Globus pallidus (tissue), 1 donor: ENCODE measurements around the gene NRBF2.
A peak's percentile ranks its signal among the peaks of the same experiment; 100 is the strongest.
"Not testable (repeated sequence)": the region's sequence is repeated elsewhere in the genome, so short reads cannot be mapped to it uniquely, and the experiment has no call there.

ENCODE experiments used
- DNase-seq: peaks from one replicate; pipeline ENCODE4 v3.0.0-alpha.2; 2015; ENCODE audit warnings: low spot score

NRBF2 gene

GRCh38 chr10:63119041-63119440 lies 14.1 kb upstream of the NRBF2 start:
- DNase-seq: no peak

DNA sequence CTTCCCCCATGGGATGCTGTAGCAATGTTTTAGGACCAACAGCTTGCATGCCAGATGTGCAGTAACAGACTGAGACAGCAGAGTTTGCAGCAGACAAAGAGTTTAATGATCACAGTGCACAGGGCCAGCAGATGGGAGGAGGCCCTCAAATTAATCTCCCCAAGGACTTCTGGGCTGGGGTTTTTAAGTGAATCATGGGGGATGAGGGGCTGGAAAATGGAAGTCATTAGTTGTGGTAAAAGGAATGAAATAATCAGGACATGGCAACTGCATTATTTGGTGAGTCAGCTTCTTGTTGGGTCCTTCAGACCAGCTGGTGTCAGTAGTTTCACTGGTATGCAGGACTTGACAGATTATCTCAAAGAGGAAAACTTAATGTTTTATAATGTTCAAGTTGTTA lies 12.6 kb upstream of the NRBF2 start:
- DNase-seq: no peak

- DNase-seq: no peak
These were observed 9.3 kb upstream of the NRBF2 start for GRCh38 chr10:63123727-63124362.

- no peak for DNase-seq
These were observed 7.7 kb upstream of the NRBF2 start for GRCh38 chr10:63125459-63125858.

- DNase-seq: no peak
These were observed 4.7 kb upstream of the NRBF2 start for GRCh38 chr10:63128443-63128842.

DNA sequence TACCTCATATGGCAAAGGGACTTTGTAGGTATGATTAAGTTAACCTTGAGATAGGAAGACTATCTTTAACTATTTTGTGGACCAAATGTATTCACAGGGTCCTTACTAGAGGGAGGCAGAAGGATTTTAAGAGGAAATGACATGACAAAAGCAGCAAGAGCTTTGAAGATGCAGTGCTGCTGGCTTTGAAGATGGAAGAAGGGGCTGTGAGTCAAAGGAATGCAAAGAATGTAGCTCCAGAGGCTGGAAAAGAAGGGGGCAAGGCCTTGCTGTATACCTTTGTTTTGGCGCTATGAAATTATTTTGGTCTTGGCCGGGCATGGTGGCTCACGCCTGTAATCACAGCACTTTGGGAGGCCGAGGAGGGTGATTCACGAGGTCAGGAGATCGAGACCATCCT lies 3.2 kb upstream of the NRBF2 start:
- DNase-seq: no peak

- DNase-seq: no peak
These were observed 475 bp upstream of the NRBF2 start for GRCh38 chr10:63132651-63133055.

- peak; percentile 26 for DNase-seq
These were observed 861 bp downstream of the NRBF2 start for GRCh38 chr10:63133821-63134557.

DNA sequence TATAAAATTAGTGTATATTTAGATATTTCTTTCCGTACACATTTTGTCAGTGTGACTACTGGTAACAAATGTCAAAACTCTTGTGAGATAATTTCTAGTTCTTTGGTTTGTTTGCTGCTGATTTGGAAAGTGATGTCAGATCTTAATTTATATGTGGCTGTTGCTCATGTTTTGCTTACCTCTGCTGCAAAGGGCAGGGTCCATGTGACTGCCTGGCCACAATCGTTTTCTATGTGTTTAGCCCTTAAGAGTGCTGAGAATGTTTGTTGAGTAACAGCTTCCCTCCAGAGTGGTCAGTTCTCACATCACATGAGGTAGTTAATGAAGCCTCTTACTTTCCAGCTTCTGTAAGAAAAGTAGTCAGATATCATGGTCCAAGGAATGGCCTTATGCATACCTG lies 4.2 kb downstream of the NRBF2 start:
- no peak for DNase-seq

DNA sequence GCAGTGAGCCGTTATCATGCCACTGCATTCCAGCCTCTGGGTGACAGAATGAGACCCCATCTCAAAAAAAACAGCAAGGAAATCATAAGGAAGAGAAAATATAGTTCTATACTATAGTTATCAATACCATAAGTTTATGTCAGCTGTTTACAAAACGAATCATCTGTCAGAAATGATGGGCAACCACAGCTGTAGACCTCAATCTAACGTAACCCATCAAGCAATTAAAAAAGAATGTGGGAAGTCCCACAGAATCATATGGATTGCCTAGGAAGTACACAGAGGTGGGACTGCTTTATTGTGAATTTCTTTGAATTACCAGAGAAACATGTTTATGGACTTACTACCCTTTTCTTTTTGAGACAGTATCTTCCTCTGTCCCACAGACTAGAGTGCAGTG lies 6.9 kb downstream of the NRBF2 start:
- no peak for DNase-seq

GRCh38 chr10:63142136-63142535 lies 9.0 kb downstream of the NRBF2 start:
- DNase-seq: no peak

GRCh38 chr10:63143987-63144386 lies 10.9 kb downstream of the NRBF2 start:
- DNase-seq: no peak

DNA sequence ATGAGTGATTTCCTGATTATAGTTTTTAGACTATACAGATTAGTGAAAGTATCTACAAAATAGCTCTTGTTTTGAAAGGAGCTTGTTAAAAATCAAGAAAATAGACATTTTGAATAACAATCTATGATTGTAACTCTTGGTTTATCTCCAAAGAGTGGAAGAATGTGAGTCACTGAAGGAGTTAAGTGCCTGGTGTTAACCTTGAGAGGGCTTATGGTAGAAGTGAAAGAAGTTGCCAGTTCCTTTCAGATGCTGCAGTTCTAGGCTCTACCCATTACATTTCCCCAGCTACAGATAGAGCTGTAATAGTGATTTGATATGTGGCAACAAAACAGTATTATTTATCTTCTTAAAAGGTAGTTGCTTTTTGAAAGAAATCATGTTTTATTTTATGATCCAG lies 12.7 kb downstream of the NRBF2 start:
- no peak for DNase-seq

GRCh38 chr10:63146503-63146902 lies 13.4 kb downstream of the NRBF2 start:
- DNase-seq: no peak

GRCh38 chr10:63150745-63151144 lies 17.6 kb downstream of the NRBF2 start:
- DNase-seq: no peak

- DNase-seq: not testable (repeated sequence)
These were observed 20.9 kb downstream of the NRBF2 start for GRCh38 chr10:63153868-63154545.

DNA sequence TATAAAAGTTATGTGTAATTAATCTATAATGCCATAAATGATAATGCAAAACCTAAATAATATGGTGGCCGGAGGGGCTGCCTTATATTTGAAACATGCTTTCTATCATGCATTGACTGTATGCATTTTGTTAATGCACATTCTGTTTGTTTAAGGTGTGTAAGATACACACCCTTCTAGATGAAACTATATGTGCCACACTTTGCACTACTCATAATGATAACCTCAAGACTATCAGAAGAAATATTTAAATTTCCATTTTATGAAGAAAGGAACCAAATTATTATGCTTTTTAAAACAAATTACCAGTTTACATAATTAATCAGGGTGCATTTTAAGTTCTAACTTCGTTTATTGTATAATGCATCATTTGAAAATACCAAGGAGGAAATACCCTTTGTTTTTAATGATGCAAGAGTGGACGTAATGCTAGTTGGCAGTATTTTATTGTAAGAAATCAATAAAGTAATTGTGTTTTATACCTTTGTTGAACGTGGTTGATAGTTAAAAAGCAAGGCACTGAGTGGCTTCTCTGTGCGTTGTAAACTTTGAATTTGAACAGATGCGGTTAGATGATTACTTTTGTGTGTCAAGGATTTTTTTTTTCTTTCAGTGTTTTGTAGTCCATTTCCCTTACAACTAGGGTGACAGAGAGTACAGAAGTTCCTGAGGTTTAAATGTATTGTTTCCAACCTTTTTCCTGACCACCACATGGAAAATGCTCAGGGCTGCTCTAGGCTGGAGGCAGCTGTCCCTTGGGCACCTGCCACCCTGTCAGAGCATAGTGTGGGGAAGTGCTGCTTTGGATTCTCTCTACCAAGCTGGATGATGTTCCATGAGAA lies 21.6 kb downstream of the NRBF2 start:
- no peak for DNase-seq

DNA sequence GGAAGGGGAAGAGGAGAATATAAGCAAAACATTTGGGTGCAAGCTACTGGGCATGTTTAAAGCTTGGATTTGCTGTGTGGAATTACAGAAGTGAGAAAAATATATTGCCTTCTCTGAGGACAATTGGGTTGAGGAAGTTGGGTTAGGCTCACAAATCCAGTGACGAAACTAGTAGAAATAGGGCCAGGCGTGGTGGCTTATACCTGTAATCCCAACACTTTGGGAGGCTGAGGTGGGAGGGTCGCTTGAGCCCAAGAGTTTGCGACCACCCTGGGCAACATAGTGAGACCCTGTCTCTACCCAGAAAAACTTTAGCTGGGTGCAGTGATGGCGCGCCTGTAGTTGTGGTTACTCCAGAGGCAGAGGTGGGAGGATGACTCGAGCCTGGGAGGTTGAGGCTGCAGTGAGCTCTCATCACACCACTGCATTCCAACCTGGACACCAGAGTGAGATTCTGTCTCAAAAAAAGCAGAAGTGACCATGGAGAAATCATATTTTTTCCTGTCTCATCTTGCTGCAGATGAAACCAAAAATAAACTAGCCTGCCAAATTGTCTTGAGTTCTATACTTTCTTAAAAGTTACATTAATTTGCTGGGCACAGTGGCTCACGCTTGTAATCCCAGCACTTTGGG lies 22.4 kb downstream of the NRBF2 start:
- DNase-seq: no peak

DNA sequence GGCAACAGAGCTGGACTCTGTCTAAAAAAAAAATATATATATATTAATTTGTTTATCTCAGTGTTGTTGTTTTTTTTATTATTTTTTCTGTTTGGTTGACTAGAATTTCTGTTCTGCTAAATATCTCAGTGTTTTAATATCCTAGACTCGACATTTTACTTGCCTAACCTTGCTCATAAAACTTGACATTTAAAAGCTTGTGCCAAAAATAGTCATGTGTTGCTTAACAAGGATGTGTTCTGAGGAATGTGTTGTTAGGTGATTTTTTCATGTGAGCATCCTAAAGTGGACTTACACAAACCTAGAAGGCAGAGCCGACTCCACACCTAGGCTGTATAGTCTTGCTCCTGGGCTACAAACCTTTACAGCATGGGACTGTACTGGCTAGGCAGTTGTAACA lies 23.1 kb downstream of the NRBF2 start:
- DNase-seq: no peak

GRCh38 chr10:63157845-63158624 lies 24.9 kb downstream of the NRBF2 start:
- peak; percentile 82 for DNase-seq

DNA sequence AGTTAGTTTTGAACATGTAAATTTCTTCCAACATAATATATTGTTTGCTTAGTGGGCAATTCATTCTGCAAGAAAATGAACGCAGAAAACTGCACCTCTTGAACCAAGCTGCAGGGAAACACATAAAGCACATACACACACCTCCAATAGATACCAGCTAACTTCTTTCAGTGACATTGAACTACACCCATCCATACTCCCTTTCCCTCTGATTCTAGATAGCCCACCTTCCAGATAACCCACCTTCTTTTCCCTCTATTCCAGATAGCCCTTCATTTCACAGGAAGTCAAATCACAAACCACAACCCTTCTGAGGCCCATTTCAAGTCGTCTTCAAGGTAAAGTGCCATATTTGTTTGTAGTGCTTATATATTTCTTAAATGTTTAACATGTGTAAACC lies 28.5 kb downstream of the NRBF2 start:
- no peak for DNase-seq
